PC-3 (cell line): Measurements from ENCODE around the gene DACT1. TPM values are rescaled to one million over a fixed set of nuclear protein-coding genes. Genes with fewer than 3 reads are reported as not detected.

Experiments
- ATAC-seq: fragments of 200-7000 bp; cut with Tn5 transposase; 2 replicates; pipeline ENCODE4 v1.9.1; 2020; ENCODE audit warnings: mild to moderate bottlenecking, moderate library complexity
- BruUV-seq: library from RNA; stranded (reverse); fragments of 400-500 nt; replicated peaks from 2 replicates; lab custom pipeline; 2021; lab: Mats Ljungman, UMichigan
- CTCF ChIA-PET: fragments of 300-600 bp; sonication (Branson Sonifier 250); formaldehyde crosslinking; loops from one replicate; lab custom pipeline; 2022; ENCODE audit warnings: antibody characterized with exemption; lab: Charles Lee
- POLR2A ChIA-PET: fragments of 300-600 bp; sonication (Branson Sonifier 250); formaldehyde crosslinking; loops from one replicate; lab custom pipeline; 2022; ENCODE audit warnings: antibody characterized with exemption; ENCODE audit not compliant: unreplicated experiment; lab: Charles Lee
- DNase-seq: peaks from one replicate; pipeline ENCODE4 v3.0.0-alpha.2; 2015
- H2AFZ ChIP-seq: fragments of 300-600 bp; sonication (generic); 2 replicates; pipeline ENCODE4 v1.6.0; 2016; ENCODE audit warnings: antibody characterized with exemption, low read length
- H3F3A ChIP-seq: fragments of 300-600 bp; sonication (generic); one replicate; pipeline ENCODE4 v1.6.0; 2017; ENCODE audit warnings: antibody characterized with exemption, low read length, control low read depth, mild to moderate bottlenecking; ENCODE audit not compliant: unreplicated experiment
- H3K27ac ChIP-seq: fragments of 300-600 bp; sonication (generic); 2 replicates; pipeline ENCODE4 v1.5.1; 2016; ENCODE audit warnings: mild to moderate bottlenecking, low read length
- H3K27me3 ChIP-seq: fragments of 300-600 bp; sonication (generic); 2 replicates; pipeline ENCODE4 v1.6.1; 2016; ENCODE audit warnings: low read length, mixed read lengths
- H3K36me3 ChIP-seq: fragments of 300-600 bp; sonication (generic); 2 replicates; pipeline ENCODE4 v1.6.1; 2016; ENCODE audit warnings: low read depth, mixed run types, low read length, mixed read lengths
- H3K4me1 ChIP-seq: fragments of 300-600 bp; sonication (generic); 2 replicates; pipeline ENCODE4 v1.5.1; 2016; ENCODE audit warnings: low read length; ENCODE audit not compliant: insufficient read depth
- H3K4me2 ChIP-seq: fragments of 300-600 bp; sonication (generic); 2 replicates; pipeline ENCODE4 v1.6.0; 2016; ENCODE audit warnings: low read length
- H3K4me3 ChIP-seq: fragments of 300-600 bp; sonication (generic); 2 replicates; pipeline ENCODE4 v1.5.1; 2016; ENCODE audit warnings: mild to moderate bottlenecking, low read length, mixed read lengths
- H3K79me2 ChIP-seq: fragments of 300-600 bp; sonication (generic); 2 replicates; pipeline ENCODE4 v1.6.1; 2017; ENCODE audit warnings: low read length, mixed read lengths
- H3K9ac ChIP-seq: fragments of 300-600 bp; sonication (generic); 2 replicates; pipeline ENCODE4 v1.6.0; 2016; ENCODE audit warnings: mild to moderate bottlenecking, low read length
- H3K9me2 ChIP-seq: fragments of 300-600 bp; sonication (generic); replicated peaks from 2 replicates; pipeline ENCODE4 v1.6.1; 2016; ENCODE audit warnings: mixed run types, low read length, mixed read lengths
- H3K9me3 ChIP-seq: fragments of 300-600 bp; sonication (generic); 2 replicates; pipeline ENCODE4 v1.6.1; 2016; ENCODE audit warnings: low read length, mixed read lengths
- H4K20me1 ChIP-seq: fragments of 300-600 bp; sonication (generic); 2 replicates; pipeline ENCODE4 v1.6.1; 2016; ENCODE audit warnings: low read length, mixed read lengths
- EZH2 ChIP-seq: fragments of 300-600 bp; sonication (generic); IDR thresholded peaks from one replicate; pipeline ENCODE4 v1.6.1; 2017; ENCODE audit warnings: antibody characterized with exemption, mild to moderate bottlenecking, low read length; ENCODE audit not compliant: unreplicated experiment
- EZH2phosphoT487 ChIP-seq: fragments of 300-600 bp; sonication (generic); IDR thresholded peaks from 2 replicates; pipeline ENCODE4 v1.6.1; 2018; ENCODE audit warnings: mild to moderate bottlenecking, antibody characterized with exemption, low read length, borderline replicate concordance
- intact Hi-C: fragments of 100-400 bp; cut with micrococcal nuclease; formaldehyde crosslinking; loops from 2 replicates; pipeline ENCODE4 v1.9.0; 2023
- total RNA-seq: library from RNA; depleted of rRNA; stranded (reverse); fragments of >200 nt; gene quantifications from 2 replicates; pipeline ENCODE4 v1.2.3, GENCODE V29; 2014
- TF ChIP-seq, protein P1 (sequence below): fragments of 300-600 bp; sonication (generic); conservative IDR thresholded peaks from 2 replicates; pipeline ENCODE4 v1.5.1; 2017; ENCODE audit warnings: antibody characterized with exemption, low read depth, mild to moderate bottlenecking, low read length

The DACT1 gene
- total RNA-seq, 1 experiment from 2014 or later: 1.8 TPM

DNA sequence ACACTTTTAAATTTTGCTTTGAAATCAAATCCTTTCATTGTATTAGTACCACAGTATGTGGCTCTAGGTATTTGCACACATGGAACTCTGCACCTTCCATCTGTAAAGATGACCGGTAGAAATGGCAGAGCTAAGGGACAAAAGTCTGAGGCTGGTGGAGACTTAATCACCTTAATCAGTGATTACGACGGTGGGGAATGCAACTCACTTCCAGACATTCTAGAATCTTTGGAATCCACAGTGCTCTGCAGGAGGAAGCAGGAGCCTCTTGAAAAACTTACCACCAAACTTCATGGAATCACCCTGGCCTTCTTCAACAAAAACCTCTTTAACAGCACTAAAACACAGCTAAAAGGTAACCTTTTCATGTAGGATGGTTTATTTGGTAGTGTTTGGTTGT, 3.9 kb upstream of the DACT1 start:
- ChIA-PET CTCF (no interaction called here), POLR2A (no interaction called here)
- Histone ChIP-seq H3K27ac (no peak overlapping the region), H3K4me2 (no peak overlapping the region), H3F3A (no peaks in the 10 kb centered on the region), H3K4me3 (no peak overlapping the region), H3K9ac (no peak overlapping the region), H3K36me3 (no peaks in the 10 kb centered on the region), H3K27me3 (peaks cover 87% of the 10 kb centered on the region), H3K9me3 (no peaks in the 10 kb centered on the region), H4K20me1 (no peaks in the 10 kb centered on the region), H2AFZ (no peak overlapping the region), H3K9me2 (no peaks in the 10 kb centered on the region), H3K79me2 (no peaks in the 10 kb centered on the region), H3K4me1 (peaks cover 11% of the 10 kb centered on the region)
- DNase-seq (no peak), ATAC-seq (no peak)
- TF ChIP-seq EZH2phosphoT487: no peak
- TF ChIP-seq, protein P1, sequence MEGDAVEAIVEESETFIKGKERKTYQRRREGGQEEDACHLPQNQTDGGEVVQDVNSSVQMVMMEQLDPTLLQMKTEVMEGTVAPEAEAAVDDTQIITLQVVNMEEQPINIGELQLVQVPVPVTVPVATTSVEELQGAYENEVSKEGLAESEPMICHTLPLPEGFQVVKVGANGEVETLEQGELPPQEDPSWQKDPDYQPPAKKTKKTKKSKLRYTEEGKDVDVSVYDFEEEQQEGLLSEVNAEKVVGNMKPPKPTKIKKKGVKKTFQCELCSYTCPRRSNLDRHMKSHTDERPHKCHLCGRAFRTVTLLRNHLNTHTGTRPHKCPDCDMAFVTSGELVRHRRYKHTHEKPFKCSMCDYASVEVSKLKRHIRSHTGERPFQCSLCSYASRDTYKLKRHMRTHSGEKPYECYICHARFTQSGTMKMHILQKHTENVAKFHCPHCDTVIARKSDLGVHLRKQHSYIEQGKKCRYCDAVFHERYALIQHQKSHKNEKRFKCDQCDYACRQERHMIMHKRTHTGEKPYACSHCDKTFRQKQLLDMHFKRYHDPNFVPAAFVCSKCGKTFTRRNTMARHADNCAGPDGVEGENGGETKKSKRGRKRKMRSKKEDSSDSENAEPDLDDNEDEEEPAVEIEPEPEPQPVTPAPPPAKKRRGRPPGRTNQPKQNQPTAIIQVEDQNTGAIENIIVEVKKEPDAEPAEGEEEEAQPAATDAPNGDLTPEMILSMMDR: no peak
- TF ChIP-seq EZH2: no peak
- BruUV-seq: no TSS peak
- intact Hi-C loops: no loop called here

- DNase-seq (no peak), ATAC-seq (no peak)
- H2AFZ ChIP-seq: no peak overlapping the region
- H3F3A ChIP-seq: no peaks in the 10 kb centered on the region
- H3K79me2 ChIP-seq: no peaks in the 10 kb centered on the region
- H3K9me3 ChIP-seq: no peaks in the 10 kb centered on the region
- CTCF ChIA-PET: interaction anchor here (2.8 kb wide), 1 partner anchor 133 kb away, joined by 46 read pairs; no protein-coding TSS in a partner anchor
- peaks cover 87% of the 10 kb centered on the region for H3K27me3 ChIP-seq
- H3K9ac ChIP-seq: no peak overlapping the region
- no TSS peak for BruUV-seq
- TF ChIP-seq EZH2phosphoT487 (no peak), EZH2 (no peak)
- TF ChIP-seq, protein P1: no peak
- no peak overlapping the region for H3K4me2 ChIP-seq
- H3K36me3 ChIP-seq: no peaks in the 10 kb centered on the region
- POLR2A ChIA-PET: no interaction called here
- no peak overlapping the region for H3K27ac ChIP-seq
- no peaks in the 10 kb centered on the region for H3K9me2 ChIP-seq
- H4K20me1 ChIP-seq: no peaks in the 10 kb centered on the region
- peaks cover 16% of the 10 kb centered on the region for H3K4me1 ChIP-seq
- no peak overlapping the region for H3K4me3 ChIP-seq
- intact Hi-C loops: no loop called here
These were observed 3.2 kb upstream of the DACT1 start for GRCh38 chr14:58634406-58635090.
